Memory B cell (primary cell): Measurements from ENCODE around the gene SSC5D.

Experiments
- ATAC-seq: fragments of 150-1000 bp; cut with Tn5 transposase; 2 replicates; pipeline ENCODE4 v1.10.0; 2021; ENCODE audit warnings: low read depth, mild to moderate bottlenecking, moderate library complexity
- DNase-seq, 2 donors: peaks; one replicate each; pipeline ENCODE4 v3.0.0; 2022; ENCODE audit warnings: low spot score in 2 of 2
- H3K27ac Mint-ChIP-seq: one replicate; pipeline ENCODE4 v1.8.0; 2022; ENCODE audit warnings: mild to moderate bottlenecking, moderate library complexity, mixed read lengths
- H3K27me3 Mint-ChIP-seq: one replicate; pipeline ENCODE4 v1.8.0; 2022; ENCODE audit warnings: mixed read lengths
- H3K36me3 Mint-ChIP-seq: one replicate; pipeline ENCODE4 v1.8.0; 2022; ENCODE audit warnings: mild to moderate bottlenecking, mixed read lengths
- H3K4me1 Mint-ChIP-seq: one replicate; pipeline ENCODE4 v1.8.0; 2022; ENCODE audit warnings: mixed read lengths
- H3K4me3 Mint-ChIP-seq: one replicate; pipeline ENCODE4 v1.8.0; 2022; ENCODE audit warnings: mild to moderate bottlenecking, moderate library complexity, mixed read lengths
- H3K9me3 Mint-ChIP-seq: one replicate; pipeline ENCODE4 v1.8.0; 2022; ENCODE audit warnings: mixed read lengths

Gene SSC5D

DNA sequence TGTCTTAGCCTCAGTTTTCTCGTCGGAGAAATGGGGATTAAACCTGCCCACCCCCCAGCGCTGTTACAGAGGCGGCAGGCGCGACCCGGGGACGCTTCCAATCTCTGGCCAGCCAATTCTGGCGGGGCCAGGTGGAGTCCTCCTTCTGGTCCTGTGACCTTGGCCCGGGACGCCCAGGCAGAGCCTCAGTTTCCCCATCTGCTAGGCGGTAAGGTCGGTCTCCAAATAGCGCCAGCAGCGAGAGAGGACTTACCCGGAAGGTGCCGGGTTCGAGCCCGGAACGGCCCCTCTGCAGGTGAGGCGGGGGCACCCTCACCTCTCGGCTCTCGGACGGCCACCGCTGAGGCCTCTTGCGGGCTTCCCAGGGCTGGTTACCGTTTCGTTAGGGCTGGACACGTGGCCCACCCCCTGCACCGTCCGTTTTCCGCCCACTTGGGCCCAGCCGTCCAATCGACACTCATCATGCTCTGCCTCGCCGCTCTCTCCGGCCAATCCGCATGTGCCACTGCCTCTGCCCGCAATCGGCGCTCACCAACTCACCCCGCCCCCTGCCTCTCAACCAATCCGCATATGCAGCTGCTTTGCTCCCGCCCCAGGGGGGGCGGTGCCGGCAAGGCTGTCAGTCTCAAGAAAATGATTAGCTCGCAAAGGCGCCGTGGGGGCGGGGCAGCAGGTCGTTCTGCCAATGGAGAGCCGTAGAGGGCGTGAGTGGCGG is 26.8 kb upstream of the SSC5D start, which contains the start of gene ISOC2:
TSS of gene ISOC2 (minus strand) at position 384 of the 715 bp plus-strand sequence. CDS start 5,156 bp downstream, outside the sequence.
- ATAC-seq, result peak; percentile 93
- DNase-seq, result peak; percentile 99 to 100
- H3K4me1 Mint-ChIP-seq, result peaks cover 18% of the 10 kb centered on the region
- no peaks in the 10 kb centered on the region for H3K36me3 Mint-ChIP-seq
- peak within 1 kb of the TSS; percentile 85 for H3K27ac Mint-ChIP-seq
- H3K27me3 Mint-ChIP-seq, result peaks cover 2% of the 10 kb centered on the region
- no peaks in the 10 kb centered on the region for H3K9me3 Mint-ChIP-seq
- H3K4me3 Mint-ChIP-seq, result peak within 1 kb of the TSS; percentile 86

DNA sequence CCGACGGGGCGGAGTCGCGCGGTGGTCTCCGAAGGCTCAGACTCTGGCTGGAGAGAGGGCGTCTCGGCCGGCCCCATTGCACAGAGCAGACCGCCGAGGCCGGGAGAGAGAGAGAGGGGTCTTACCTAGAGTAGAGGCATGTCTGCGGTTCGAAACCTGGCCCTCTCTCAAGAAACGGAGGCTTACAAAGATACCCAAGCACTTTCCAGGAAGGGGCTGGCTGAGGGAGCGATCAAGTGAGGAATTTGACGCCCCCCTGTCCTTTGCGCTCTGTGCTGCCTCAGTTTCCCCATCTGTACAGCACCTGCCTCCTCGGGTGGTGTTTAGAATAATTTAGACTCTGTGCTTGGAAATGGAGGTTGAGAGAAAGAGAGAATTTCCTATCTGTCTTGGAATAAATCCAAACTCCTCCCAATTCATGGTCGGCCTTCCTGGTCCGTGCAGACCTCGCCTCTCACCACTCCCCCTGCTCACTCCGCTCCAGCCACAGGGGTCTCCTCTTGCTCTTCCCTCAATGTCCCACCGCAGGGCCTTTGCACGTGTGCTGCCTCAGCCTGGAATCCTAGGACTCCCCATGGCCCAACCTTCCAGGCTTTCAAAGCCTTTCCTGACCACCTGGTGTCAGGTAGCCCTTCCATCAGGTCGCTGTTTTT is 26.1 kb upstream of the SSC5D start:
- H3K27me3 Mint-ChIP-seq, result peaks cover 2% of the 10 kb centered on the region
- DNase-seq, result no peak
- peak overlapping the region; percentile 80 for H3K27ac Mint-ChIP-seq
- peak overlapping the region; percentile 86 for H3K4me3 Mint-ChIP-seq
- ATAC-seq, result no peak
- H3K36me3 Mint-ChIP-seq, result no peaks in the 10 kb centered on the region
- no peaks in the 10 kb centered on the region for H3K9me3 Mint-ChIP-seq
- H3K4me1 Mint-ChIP-seq, result peaks cover 18% of the 10 kb centered on the region

DNA sequence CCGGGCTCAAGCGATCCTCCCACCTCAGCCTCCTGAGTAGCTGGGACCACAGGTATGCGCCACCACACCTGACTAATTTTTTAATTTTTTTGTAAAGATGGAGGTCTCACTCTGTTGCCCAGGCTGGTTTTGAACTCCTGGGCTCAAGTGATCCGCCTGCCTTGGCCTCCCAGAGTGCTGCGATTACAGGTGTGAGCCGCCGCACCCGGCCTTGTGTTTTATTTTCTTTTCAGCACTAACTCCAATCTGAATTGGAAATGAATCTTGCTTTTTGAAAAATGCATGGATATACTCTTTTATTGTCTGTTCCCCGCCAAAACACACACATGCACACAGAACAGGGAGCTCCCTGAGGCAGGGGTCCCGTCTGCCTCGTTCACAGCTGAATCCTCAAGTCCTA is 25.5 kb upstream of the SSC5D start:
- no peak overlapping the region for H3K27ac Mint-ChIP-seq
- ATAC-seq (no peak), DNase-seq (no peak)
- H3K36me3 Mint-ChIP-seq, result no peaks in the 10 kb centered on the region
- H3K9me3 Mint-ChIP-seq, result no peaks in the 10 kb centered on the region
- peaks cover 2% of the 10 kb centered on the region for H3K27me3 Mint-ChIP-seq
- H3K4me3 Mint-ChIP-seq, result peak overlapping the region; percentile 61
- H3K4me1 Mint-ChIP-seq, result peaks cover 18% of the 10 kb centered on the region

DNA sequence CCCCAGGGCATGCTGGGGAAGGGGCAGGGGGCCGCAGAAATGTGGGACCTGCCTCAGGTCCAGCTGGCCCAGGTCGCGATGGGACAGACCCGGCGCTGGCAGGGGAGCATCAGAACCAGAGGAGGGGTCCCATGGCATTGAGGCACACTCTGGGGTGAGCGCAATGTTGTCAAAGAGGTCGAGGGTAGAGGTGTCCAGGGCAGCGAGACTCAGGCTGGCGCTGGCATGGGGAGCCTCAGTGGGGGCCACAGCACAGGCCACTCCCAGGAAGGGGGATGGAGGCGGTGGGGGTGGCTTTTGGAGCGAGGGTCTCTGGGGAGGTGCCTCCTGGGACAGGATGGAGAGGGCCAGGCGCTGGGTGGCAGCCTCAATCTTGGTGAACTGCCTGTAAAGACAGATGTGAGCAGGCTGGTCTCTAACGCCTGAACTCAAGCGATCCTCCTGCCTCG is 24.6 kb upstream of the SSC5D start:
- Mint-ChIP-seq H3K27me3 (peaks cover 2% of the 10 kb centered on the region), H3K36me3 (no peaks in the 10 kb centered on the region), H3K9me3 (no peaks in the 10 kb centered on the region), H3K4me1 (peaks cover 21% of the 10 kb centered on the region), H3K27ac (no peak overlapping the region), H3K4me3 (no peak overlapping the region)
- DNase-seq (no peak), ATAC-seq (no peak)

DNA sequence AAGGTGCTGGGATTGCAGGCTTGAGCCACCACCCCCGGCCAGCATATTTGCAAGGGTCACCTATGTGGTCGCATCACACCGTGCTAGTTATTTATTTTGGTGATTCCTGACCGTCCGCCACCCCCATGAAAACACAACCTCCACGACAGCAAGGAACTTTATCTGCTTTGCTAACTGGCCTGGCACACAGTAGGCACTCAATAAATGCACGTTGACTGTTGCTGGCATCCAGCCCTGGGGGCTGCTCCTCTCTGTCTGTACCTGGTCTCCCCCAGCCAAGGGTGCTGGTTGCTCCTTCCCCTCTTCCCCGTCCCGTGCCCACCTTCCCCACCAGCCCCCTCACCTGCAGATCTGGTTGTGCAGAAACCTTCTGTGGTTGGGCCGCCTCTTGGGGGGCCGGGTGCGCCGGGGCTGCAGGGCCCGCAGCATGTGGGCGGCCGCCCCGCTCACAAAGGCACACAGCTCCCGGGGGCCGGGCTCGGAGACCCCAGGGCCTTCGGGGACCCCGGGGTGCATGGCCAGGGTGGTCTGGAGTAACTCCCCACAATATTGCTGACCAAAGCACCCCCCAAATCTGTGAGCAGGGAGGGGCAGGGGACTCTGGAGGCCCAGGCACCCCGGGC is 24.1 kb upstream of the SSC5D start:
- ATAC-seq, result no peak
- Mint-ChIP-seq H3K4me1 (peaks cover 21% of the 10 kb centered on the region), H3K36me3 (no peaks in the 10 kb centered on the region), H3K27me3 (peaks cover 2% of the 10 kb centered on the region), H3K27ac (no peak overlapping the region), H3K9me3 (no peaks in the 10 kb centered on the region), H3K4me3 (no peak overlapping the region)
- no peak for DNase-seq

DNA sequence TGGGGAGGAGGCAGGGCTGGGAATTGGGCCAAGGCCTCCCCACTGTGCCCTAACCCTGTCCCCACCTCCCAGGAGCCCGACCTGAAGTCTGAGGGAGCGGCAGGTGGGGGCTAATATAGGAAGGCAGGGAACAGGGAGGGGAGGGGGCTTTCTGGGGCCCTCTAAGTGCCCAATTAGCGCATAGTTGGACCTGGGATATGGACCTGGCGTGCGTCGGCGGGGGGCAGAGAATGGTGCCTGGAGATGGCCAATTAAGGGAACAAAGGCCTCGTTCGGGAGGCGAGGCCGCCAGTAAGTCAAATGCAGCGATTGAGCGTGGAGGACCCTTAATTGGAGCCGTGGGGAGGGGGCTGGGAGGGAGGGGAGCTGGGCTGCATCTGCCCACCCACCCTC is 23.6 kb upstream of the SSC5D start, which contains the start of gene C19orf85:
TSS of gene C19orf85 (minus strand) at position 90 of the 393 bp plus-strand sequence. CDS start 197 bp downstream, outside the sequence.
- H3K27ac Mint-ChIP-seq, result no peak within 1 kb of the TSS
- no peak for ATAC-seq
- peaks cover 2% of the 10 kb centered on the region for H3K27me3 Mint-ChIP-seq
- H3K36me3 Mint-ChIP-seq, result no peaks in the 10 kb centered on the region
- no peak within 1 kb of the TSS for H3K4me3 Mint-ChIP-seq
- peaks cover 21% of the 10 kb centered on the region for H3K4me1 Mint-ChIP-seq
- H3K9me3 Mint-ChIP-seq, result no peaks in the 10 kb centered on the region
- no peak for DNase-seq

DNA sequence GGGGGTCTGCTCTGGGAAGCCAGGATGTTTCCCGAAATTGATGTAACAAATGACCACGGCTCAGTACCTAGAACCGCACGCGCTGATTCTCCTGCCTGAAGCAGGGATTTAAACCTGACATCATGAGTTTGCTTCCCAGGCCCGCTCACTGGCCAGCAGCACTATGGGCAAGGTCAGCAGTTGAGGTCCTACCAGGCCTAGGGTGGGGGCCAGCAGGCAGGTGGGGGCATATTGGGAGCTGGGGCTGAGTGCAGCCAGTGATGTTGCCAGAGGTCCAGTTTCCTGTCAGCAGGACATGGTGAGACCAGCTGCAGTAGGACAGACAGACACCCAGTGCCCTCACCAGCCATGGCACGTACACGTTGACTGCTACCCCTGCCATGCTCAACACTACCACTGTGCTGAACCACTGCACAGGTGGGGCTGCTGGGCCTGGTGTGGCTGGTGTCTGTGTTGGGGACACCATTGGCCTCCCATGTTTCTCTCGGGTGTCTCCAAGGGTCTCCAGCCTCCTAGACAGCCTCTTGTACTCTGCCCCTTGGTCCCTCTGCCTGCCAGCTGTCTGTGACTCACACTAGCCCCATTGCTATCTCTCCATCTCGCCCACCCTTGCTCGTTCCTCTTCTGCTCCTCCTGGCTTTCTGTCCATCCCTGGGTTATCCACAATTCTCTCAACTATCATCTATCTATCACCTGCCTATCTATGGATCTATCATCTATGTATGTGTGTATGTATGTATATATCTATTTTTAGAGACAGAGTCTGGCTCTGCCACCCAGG is 22.6 kb upstream of the SSC5D start:
- Mint-ChIP-seq H3K27ac (no peak overlapping the region), H3K27me3 (peaks cover 2% of the 10 kb centered on the region), H3K36me3 (no peaks in the 10 kb centered on the region), H3K4me1 (peaks cover 16% of the 10 kb centered on the region), H3K9me3 (no peaks in the 10 kb centered on the region), H3K4me3 (no peak overlapping the region)
- ATAC-seq, result no peak
- no peak for DNase-seq

DNA sequence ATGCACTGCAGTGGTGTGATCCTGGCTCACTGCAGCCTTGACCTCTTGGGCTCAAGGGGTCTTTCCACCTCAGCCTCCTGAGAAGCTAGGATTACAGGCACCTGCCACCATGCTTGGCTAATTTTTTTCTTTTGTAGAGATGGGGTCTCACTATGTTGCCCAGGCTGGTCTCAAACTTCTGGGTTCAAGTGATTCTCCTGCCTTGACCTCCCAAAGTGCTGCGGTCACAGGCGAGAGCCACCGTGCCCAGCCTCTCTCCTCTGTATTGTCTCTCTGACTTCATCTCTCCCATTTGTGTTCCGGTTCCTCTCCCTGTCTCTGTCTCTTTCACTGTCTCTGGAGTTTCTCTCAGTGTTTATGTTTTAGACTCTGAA is 22.0 kb upstream of the SSC5D start:
- Mint-ChIP-seq H3K9me3 (no peaks in the 10 kb centered on the region), H3K27me3 (peaks cover 2% of the 10 kb centered on the region), H3K4me1 (peaks cover 12% of the 10 kb centered on the region), H3K4me3 (no peak overlapping the region), H3K36me3 (no peaks in the 10 kb centered on the region), H3K27ac (peak overlapping the region; percentile 10)
- ATAC-seq (no peak), DNase-seq (no peak)

DNA sequence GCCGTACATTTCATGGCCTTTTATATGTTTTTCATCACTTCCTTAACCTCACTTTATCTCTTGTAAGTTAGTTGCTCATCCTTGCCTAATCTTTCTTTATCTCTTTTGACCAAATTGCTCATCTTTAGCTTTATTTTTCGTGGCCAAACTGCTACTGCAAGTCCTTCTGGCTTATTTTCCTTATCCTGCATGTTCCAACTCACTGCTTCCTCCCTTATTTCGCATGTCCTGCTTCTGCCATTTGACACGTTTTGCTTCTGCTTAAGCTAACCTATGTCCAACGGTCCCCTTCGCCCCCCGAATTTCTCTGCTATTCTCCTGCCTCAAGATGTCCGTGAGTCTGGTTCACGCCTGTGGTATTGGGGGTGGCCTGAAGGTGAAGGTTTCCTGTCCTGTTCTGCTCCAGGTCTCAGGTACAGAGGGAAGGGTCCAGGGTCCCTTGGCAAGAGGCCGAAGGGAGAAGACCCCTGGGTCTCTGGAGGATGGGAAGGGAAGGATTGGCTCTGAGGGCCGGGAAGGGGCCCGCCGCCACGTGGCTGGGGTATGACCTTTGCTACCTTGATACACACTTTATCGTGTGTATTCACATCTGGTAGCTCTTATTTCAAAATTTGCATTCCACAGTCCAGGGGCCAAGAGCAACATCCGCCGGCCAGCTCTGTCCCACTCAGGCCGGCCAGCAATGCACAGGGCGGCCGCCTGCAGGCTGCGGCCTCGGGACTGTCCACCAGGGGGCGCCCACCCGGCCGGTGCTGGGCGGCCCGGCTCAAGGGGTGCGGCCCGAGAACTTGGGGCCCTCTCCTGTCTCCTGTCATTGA is 20.8 kb upstream of the SSC5D start:
- peaks cover 2% of the 10 kb centered on the region for H3K27me3 Mint-ChIP-seq
- DNase-seq, result peak; percentile 71 to 82
- no peaks in the 10 kb centered on the region for H3K9me3 Mint-ChIP-seq
- H3K27ac Mint-ChIP-seq, result no peak overlapping the region
- H3K4me1 Mint-ChIP-seq, result peaks cover 6% of the 10 kb centered on the region
- H3K4me3 Mint-ChIP-seq, result no peak overlapping the region
- H3K36me3 Mint-ChIP-seq, result no peaks in the 10 kb centered on the region
- peak; percentile 97 for ATAC-seq

DNA sequence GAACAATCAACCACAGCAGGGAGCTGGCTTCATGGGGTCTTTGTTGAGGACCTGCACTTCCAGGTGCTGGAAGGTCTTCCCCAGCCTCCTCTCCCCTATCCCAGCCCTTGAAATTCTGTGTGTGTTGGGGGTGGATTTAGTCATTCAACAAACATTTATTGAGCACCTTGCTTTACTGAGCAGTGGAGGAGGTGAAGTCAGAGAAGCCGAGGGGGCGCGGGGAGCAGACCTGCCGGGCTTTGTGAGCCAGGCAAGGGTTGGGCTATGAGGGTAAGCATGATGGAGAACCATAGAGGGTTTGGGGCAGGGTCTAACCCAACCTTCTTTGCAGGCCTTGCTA is 20.2 kb upstream of the SSC5D start:
- no peak for DNase-seq
- H3K4me1 Mint-ChIP-seq, result peaks cover 4% of the 10 kb centered on the region
- H3K4me3 Mint-ChIP-seq, result no peak overlapping the region
- ATAC-seq, result no peak
- peaks cover under 1% of the 10 kb centered on the region for H3K27me3 Mint-ChIP-seq
- no peaks in the 10 kb centered on the region for H3K9me3 Mint-ChIP-seq
- no peak overlapping the region for H3K27ac Mint-ChIP-seq
- H3K36me3 Mint-ChIP-seq, result no peaks in the 10 kb centered on the region

DNA sequence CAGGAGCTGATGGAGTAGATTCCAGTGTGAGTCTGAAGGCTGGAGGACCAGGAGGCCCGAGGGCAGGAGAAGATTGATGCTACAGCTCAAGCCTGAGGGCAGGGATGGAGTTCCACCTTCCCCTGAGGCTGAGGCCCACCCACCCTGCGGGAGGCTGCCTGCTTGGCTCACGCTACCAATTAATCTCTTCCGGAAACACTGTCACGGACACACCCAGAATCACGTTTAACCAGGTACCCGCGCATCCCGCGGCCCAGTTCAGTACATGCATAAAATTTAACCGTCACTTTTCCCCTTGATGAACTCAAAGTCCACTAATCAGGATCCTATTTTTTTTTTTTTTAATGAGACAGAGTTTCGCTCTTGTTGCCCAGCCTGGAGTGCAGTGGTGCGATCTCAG is 17.0 kb upstream of the SSC5D start:
- no peak for ATAC-seq

DNA sequence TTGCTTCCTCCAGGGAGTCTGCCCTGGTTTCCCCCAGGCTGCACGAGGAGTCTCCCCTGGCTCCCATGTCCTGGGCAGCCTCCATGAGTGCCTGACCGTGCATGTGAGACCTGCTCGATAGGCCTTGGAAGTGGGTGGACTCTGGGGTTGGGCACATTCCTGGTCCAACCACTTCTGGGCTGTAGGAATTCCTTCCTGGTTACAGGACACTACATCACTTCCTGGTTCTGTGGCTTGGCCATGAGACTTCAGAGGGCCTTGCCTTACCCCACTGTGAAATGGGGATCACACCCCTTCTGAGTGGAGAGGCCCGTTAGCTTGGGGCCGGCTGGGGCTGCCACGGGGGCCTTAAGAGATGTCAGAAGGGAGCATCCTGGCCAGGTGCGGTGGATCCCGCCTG is 15.8 kb upstream of the SSC5D start:
- ATAC-seq, result no peak
- H3K36me3 Mint-ChIP-seq, result no peaks in the 10 kb centered on the region
- H3K27ac Mint-ChIP-seq, result no peak overlapping the region
- no peak for DNase-seq
- H3K27me3 Mint-ChIP-seq, result no peaks in the 10 kb centered on the region
- no peaks in the 10 kb centered on the region for H3K9me3 Mint-ChIP-seq
- no peak overlapping the region for H3K4me3 Mint-ChIP-seq
- peaks cover 3% of the 10 kb centered on the region for H3K4me1 Mint-ChIP-seq

More for the DNA sequence above, 17.0 kb upstream of the SSC5D start:
- no peak overlapping the region for H3K4me3 Mint-ChIP-seq
- H3K27me3 Mint-ChIP-seq, result no peaks in the 10 kb centered on the region
- no peaks in the 10 kb centered on the region for H3K9me3 Mint-ChIP-seq
- no peaks in the 10 kb centered on the region for H3K36me3 Mint-ChIP-seq
- peaks cover 3% of the 10 kb centered on the region for H3K4me1 Mint-ChIP-seq
- no peak for DNase-seq
- no peak overlapping the region for H3K27ac Mint-ChIP-seq

DNA sequence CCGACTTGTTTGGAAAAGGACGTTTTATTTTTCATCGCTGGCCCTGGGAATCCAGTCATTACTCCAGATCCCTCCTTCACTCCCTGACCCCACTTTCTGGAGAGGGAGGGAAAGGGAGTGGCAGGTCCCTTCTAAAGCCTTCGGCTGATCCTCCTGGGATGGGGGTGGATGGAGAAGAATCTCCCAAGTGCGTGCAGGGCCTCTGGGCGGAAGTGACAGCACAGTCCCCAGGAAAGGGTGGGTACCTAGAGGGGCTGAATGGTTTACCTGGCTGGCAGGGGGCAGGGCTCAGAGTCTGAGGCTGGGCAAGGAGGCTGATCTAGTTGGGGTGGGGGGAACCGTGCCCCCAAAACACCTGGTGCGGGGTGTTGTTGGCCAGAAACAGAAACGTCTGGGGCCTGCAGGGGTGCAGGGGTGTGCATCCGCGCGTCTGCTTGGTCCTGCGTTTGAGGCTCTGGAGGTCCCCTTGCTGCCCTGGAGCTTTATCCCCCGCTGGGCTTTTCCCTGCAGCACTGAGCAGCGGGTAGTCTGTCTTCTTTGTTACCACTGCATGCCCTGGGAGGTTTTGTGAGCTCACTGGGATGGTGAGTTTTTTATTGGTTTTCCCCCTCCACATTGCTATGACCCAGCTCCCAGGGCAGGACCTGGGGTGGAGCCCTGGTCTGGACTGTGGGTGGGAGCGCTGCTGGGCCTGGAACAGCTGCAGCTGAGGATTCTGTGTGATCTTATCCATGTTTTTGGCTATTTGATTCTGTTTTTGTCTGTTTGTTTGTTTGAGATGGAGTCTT is 14.8 kb upstream of the SSC5D start:
- no peaks in the 10 kb centered on the region for H3K36me3 Mint-ChIP-seq
- H3K4me1 Mint-ChIP-seq, result peaks cover 8% of the 10 kb centered on the region
- H3K9me3 Mint-ChIP-seq, result no peaks in the 10 kb centered on the region
- no peak for ATAC-seq
- H3K27ac Mint-ChIP-seq, result no peak overlapping the region
- no peak overlapping the region for H3K4me3 Mint-ChIP-seq
- H3K27me3 Mint-ChIP-seq, result no peaks in the 10 kb centered on the region
- DNase-seq, result no peak
